Measurements from ENCODE around the gene KDM3A.

KDM3A gene

DNA sequence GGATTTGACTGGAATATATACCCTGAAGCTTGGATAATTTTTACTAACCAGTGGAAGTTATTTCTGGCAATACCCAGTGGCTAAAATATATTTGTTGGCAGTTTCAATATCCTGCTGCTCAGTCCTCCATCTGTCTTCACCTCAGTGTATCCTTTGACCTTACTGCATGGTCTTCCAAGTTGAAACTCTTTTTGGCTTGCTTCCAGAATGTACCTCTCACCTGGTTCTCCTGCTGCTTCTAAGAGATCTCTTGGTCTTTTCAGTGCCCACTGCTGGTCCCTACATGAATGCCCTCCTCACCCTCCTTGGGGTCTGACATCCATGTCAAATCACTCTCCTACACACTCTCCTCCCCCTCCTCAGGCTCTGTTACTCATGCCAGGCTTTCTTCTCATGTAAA is 4.8 kb upstream of the KDM3A start:
- no peak for DNase-seq

- no peak for DNase-seq
Measured at GRCh38 chr2:86439879-86440630, 1.1 kb upstream of the KDM3A start.

DNA sequence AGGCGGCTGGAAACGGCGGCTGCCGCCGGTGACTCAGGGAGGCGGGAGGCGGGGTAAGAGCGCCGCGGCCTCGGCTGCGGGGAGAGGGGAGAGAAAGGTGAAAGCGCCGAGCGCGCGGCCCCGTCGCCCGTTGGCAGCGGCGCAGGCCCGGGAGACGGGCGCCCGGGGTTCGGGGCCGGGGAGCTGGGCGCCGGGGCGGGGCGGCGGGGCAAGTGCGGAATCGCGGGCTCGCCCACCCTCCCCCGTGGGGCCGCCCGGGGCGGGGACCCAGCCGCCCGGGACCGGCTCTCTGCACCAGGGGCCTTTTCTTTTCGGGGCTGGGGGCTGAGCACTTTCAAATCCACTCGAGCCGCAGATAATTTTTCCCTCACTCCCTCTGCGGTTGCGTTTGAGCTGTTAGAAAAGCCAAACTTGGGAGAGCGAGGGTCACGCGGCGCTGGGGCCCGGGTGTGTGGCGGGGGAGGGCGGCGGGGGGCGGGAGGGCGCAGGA is 266 bp downstream of the KDM3A start:
- no peak for DNase-seq

GRCh38 chr2:86441882-86442641 is 891 bp downstream of the KDM3A start:
- DNase-seq = no peak

GRCh38 chr2:86442642-86443005 is 1.5 kb downstream of the KDM3A start:
- peak; percentile 45 for DNase-seq

- DNase-seq = no peak
Measured at GRCh38 chr2:86443631-86444350, 2.6 kb downstream of the KDM3A start.

DNA sequence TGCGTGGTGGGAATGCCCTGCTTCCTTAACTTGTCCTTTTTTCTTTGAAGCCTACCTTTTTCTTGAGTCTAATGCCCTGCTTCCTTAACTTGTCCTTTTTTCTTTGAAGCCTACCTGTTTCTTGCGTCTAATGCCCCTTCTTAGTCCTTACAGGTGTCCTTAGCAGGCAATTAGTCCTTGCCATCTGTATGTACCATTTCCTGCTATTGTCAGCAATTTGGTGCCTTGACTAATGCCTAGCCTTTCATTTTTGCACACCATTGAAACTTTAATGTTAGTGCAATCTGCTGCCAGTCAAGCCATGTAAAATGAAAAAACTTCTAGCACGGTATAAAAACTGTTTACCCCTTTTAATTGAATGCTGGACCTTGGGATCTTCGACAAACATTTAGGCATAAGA is 4.3 kb downstream of the KDM3A start:
- no peak for DNase-seq

GRCh38 chr2:86446060-86446459 is 4.9 kb downstream of the KDM3A start:
- DNase-seq = no peak

- DNase-seq = no peak
Measured at GRCh38 chr2:86453836-86454235, 12.7 kb downstream of the KDM3A start.

GRCh38 chr2:86454238-86454637 is 13.1 kb downstream of the KDM3A start:
- DNase-seq = no peak

GRCh38 chr2:86455181-86455580 is 14.0 kb downstream of the KDM3A start:
- no peak for DNase-seq

DNA sequence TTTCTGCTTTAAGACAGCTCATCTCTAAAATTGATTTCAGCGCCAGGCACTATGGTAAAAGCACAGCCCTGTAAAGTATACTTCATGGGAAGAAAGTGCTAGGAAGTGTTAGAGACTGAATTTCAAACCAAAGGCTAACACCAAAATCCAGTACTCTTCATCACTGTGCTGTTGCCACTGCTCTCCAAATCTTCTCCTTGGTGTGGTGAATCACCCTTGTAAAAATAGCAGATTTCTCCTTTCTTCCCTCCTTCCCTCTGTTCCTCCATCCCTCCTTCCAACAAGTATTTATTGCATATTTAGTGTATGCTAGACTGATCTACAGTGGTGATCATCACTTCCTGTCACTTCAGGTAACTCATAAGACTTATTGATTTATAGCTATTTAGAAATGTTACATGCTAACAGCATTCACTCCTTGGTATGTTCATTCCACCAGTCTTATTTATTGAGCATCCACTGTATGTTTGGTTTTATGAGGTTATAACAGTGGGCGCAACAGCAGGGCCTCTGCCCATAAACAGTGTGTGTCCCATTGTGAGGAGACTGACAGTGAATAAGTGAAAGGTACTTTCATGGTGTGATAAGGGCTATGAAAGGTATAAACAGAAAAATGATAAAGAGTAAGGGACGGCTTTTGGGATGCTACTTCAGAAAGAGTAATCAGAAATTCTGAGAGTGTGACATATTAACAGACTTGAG is 20.0 kb downstream of the KDM3A start:
- DNase-seq = no peak

GRCh38 chr2:86464652-86465051 is 23.5 kb downstream of the KDM3A start:
- no peak for DNase-seq

DNA sequence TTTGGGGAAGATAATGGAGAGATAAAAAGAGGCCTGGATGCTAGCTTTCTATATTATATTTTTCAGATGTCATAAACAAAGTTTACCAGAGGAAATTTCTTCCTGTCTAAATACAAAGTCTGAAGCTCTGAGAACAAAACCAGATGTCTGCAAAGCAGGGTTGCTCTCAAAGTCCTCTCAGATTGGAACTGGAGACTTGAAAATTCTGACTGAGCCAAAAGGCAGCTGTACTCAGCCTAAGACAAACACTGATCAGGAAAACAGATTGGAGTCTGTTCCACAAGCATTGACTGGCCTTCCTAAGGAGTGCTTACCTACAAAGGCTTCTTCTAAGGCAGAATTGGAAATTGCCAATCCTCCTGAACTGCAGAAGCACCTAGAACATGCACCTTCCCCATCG is 25.1 kb downstream of the KDM3A start:
- DNase-seq = no peak

- DNase-seq = no peak
Measured at GRCh38 chr2:86468162-86469033, 27.2 kb downstream of the KDM3A start.

- DNase-seq = no peak
Measured at GRCh38 chr2:86470890-86471289, 29.7 kb downstream of the KDM3A start.

DNA sequence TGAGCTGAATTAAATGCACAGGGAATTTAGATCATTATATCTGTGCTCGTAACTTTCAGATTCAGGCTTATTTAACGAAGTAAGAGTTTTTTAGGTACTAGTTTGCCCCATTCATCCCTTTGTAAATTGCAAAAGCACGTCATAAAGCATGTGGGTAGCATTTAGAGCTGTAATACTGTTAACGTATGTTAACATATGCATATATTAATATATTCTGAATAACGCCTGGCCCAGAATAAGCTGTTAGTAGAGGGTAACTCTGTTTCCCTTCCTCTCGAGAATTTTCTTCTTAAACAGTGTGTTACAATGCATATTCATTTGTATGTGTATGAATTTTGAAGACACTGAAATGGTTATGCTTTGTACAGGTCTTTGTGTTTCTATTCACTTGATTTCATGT is 30.5 kb downstream of the KDM3A start:
- no peak for DNase-seq

- DNase-seq = no peak
Measured at GRCh38 chr2:86476092-86476491, 34.9 kb downstream of the KDM3A start.

GRCh38 chr2:86476918-86477317 is 35.7 kb downstream of the KDM3A start:
- no peak for DNase-seq

GRCh38 chr2:86477349-86477748 is 36.2 kb downstream of the KDM3A start:
- no peak for DNase-seq

GRCh38 chr2:86480105-86480504 is 38.9 kb downstream of the KDM3A start:
- no peak for DNase-seq

DNA sequence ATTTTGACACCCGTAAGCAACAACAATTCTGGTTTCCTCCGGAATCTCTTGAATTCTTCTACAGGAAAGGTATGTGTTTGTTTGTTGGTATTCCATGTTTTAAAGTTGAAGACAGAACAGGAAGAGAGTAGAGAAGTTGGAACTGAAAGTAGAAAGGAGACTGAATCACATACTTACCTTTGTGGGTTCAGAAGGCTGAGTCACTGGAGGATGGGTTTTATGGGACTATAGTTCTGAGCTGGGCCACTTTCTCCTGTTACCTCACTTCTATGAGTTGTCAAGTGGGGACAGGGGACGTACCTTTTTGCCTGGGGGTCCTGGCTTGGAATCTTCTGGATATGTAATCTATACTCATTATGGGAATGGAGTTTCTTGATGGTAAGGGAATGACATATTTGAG is 40.9 kb downstream of the KDM3A start:
- DNase-seq = no peak
